Upper lobe of left lung (tissue), 6 donors: Measurements from ENCODE around the gene FER. TPM values are rescaled to one million over a fixed set of nuclear protein-coding genes. Genes with fewer than 3 reads are reported as not detected.
"Not testable (repeated sequence)": the region's sequence is repeated elsewhere in the genome, so short reads cannot be mapped to it uniquely, and the experiment has no call there.

Experiments
- ATAC-seq, 2 donors: fragments of 200-7000 bp; cut with Tn5 transposase; one replicate each; pipeline ENCODE4 v1.9.1; 2022; ENCODE audit warnings: mild to moderate bottlenecking in 2 of 2, moderate library complexity in 2 of 2; ENCODE audit not compliant: low FRiP score in 2 of 2
- DNase-seq, 2 donors: peaks; one replicate each; pipeline ENCODE4 v3.0.0-alpha.2; 2019 to 2020
- H3K27ac ChIP-seq, 4 donors: fragments of 200-600 bp; sonication (generic); one replicate each; pipeline ENCODE4 v1.5.1; 2016 to 2019
- H3K27me3 ChIP-seq, 4 donors: fragments of 200-600 bp; sonication (generic); one replicate each; pipeline ENCODE4 v1.5.1; 2017 to 2019
- H3K36me3 ChIP-seq, 4 donors: fragments of 200-600 bp; sonication (generic); one replicate each; pipeline ENCODE4 v1.5.1; 2016 to 2019
- H3K4me1 ChIP-seq, 4 donors: fragments of 200-600 bp; sonication (generic); one replicate each; pipeline ENCODE4 v1.5.1; 2018 to 2019
- H3K4me3 ChIP-seq, 4 donors: fragments of 200-600 bp; sonication (generic); one replicate each; pipeline ENCODE4 v1.5.1; 2017 to 2019; ENCODE audit warnings: mild to moderate bottlenecking in 2 of 4, moderate library complexity in 1 of 4
- H3K9me3 ChIP-seq, 4 donors: fragments of 200-600 bp; sonication (generic); one replicate each; pipeline ENCODE4 v1.5.1; 2018 to 2019
- CTCF ChIP-seq, 6 experiments: fragments of 450-650 bp in 4 of 6; fragments of 200-600 bp in 2 of 6; sonication (generic) in 2 of 6; IDR thresholded peaks; one replicate each; pipeline ENCODE4 v1.5.1; 2016 to 2019; ENCODE audit warnings: antibody characterized with exemption in 6 of 6
- EP300 ChIP-seq, 4 donors: sonication (generic); formaldehyde crosslinking; IDR thresholded peaks; one replicate each; pipeline ENCODE4 v1.5.1; 2017; ENCODE audit warnings: antibody characterized with exemption in 4 of 4, control low read depth in 2 of 4
- POLR2A ChIP-seq, 4 donors: fragments of 450-650 bp; IDR thresholded peaks; one replicate each; pipeline ENCODE4 v1.5.1; 2016 to 2017; ENCODE audit warnings: antibody characterized with exemption in 4 of 4, mild to moderate bottlenecking in 2 of 4
- POLR2AphosphoS5 ChIP-seq, 2 donors: sonication (generic); formaldehyde crosslinking; IDR thresholded peaks; one replicate each; pipeline ENCODE4 v1.5.1; 2017; ENCODE audit warnings: antibody characterized with exemption in 2 of 2
- WGBS, 2 donors: methylation state at CpG; one replicate each; pipeline ENCODE4 v1.1.5; 2017 to 2018; 5-methylcytosine and 5-hydroxymethylcytosine counted together
- total RNA-seq, 6 donors: library from RNA; depleted of rRNA in 4 of 6; stranded (reverse); fragments of >200 nt in 4 of 6; gene quantifications; one replicate each; pipeline versions ENCODE4 v1.1.0 to v1.2.1, GENCODE V29; 2016 to 2021
- donor health status: DM: no; HTN: no; CAD: no; lungs with moderate emphysema.
- donor health status: DM: no; HTN: yes; CAD: no; lungs with severe emphysema.

The FER gene
- total RNA-seq, 6 donors from 2014 or later = 17.6 to 55.5 (median 27.9) TPM

DNA sequence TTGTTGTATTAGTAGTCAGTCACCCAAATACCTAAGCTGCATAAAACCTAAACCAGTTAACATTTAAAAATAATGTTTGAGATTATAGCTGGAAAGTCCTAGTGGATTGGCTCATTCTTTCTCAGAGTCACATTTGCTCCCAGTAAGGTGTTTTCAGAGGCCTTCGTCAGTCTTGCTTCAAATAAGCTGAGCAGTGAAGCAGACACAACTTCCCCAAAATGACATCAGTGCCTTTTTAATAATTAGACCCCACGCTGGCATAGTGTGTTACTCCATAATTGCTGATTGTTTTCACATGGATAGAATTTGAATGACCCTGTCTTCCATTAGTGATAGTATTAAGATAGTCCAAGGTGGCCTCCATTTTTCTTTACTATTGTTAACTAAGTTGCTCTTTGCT is 416.3 kb downstream of the FER start:
- ATAC-seq = no peak
- no peaks in the 10 kb centered on the region for H3K4me1 ChIP-seq
- no peak for TF ChIP-seq POLR2A (IDR thresholded peaks at IDR 0.05)
- no peak for TF ChIP-seq EP300 (IDR thresholded peaks at IDR 0.05)
- TF ChIP-seq POLR2AphosphoS5 (IDR thresholded peaks at IDR 0.05) = no peak
- no peak for TF ChIP-seq CTCF (IDR thresholded peaks at IDR 0.05)
- H3K27ac ChIP-seq = no peak overlapping the region
- H3K4me3 ChIP-seq = no peak overlapping the region
- no peaks in the 10 kb centered on the region for H3K36me3 ChIP-seq
- H3K9me3 ChIP-seq = no peaks in the 10 kb centered on the region
- 95 to 100% methylated on average over 2 of the region's 2 CpGs for WGBS, 2 donors
- H3K27me3 ChIP-seq = no peaks in the 10 kb centered on the region
- DNase-seq = no peak

- H3K27ac ChIP-seq = no peak overlapping the region
- no peaks in the 10 kb centered on the region for H3K4me1 ChIP-seq
- TF ChIP-seq CTCF (IDR thresholded peaks at IDR 0.05) = no peak
- TF ChIP-seq EP300 (IDR thresholded peaks at IDR 0.05) = no peak
- H3K9me3 ChIP-seq = no peaks in the 10 kb centered on the region
- H3K27me3 ChIP-seq = no peaks in the 10 kb centered on the region
- H3K36me3 ChIP-seq = no peaks in the 10 kb centered on the region
- H3K4me3 ChIP-seq = no peak overlapping the region
- ATAC-seq (no peak), DNase-seq (no peak)
Observed at GRCh38 chr5:109167586-109167985, 419.9 kb downstream of the FER start.

- ATAC-seq (no peak), DNase-seq (no peak)
- no peak overlapping the region for H3K4me3 ChIP-seq
- no peaks in the 10 kb centered on the region for H3K36me3 ChIP-seq
- H3K4me1 ChIP-seq = no peaks in the 10 kb centered on the region
- no peak overlapping the region for H3K27ac ChIP-seq
- no peak for TF ChIP-seq EP300 (IDR thresholded peaks at IDR 0.05)
- no peak for TF ChIP-seq POLR2AphosphoS5 (IDR thresholded peaks at IDR 0.05)
- TF ChIP-seq POLR2A (IDR thresholded peaks at IDR 0.05) = no peak
- TF ChIP-seq CTCF (IDR thresholded peaks at IDR 0.05) = no peak
- WGBS, 2 donors = 90 to 91% methylated on average over 3 of the region's 3 CpGs
- H3K9me3 ChIP-seq = no peaks in the 10 kb centered on the region
- no peaks in the 10 kb centered on the region for H3K27me3 ChIP-seq
Observed at GRCh38 chr5:109168151-109168550, 420.5 kb downstream of the FER start.

GRCh38 chr5:109170629-109171350 is 423.1 kb downstream of the FER start:
- DNase-seq = no peak
- ATAC-seq = no peak
- H3K27ac ChIP-seq = no peak overlapping the region
- no peaks in the 10 kb centered on the region for H3K36me3 ChIP-seq
- no peaks in the 10 kb centered on the region for H3K27me3 ChIP-seq
- TF ChIP-seq EP300 (IDR thresholded peaks at IDR 0.05) (no peak), CTCF (IDR thresholded peaks at IDR 0.05) (no peak), POLR2A (IDR thresholded peaks at IDR 0.05) (no peak), POLR2AphosphoS5 (IDR thresholded peaks at IDR 0.05) (no peak)
- no peaks in the 10 kb centered on the region for H3K4me1 ChIP-seq
- 88 to 92% methylated on average over 3 of the region's 3 CpGs for WGBS, 2 donors
- H3K4me3 ChIP-seq = no peak overlapping the region
- H3K9me3 ChIP-seq = no peaks in the 10 kb centered on the region

- H3K4me3 ChIP-seq, H3K36me3 ChIP-seq, H3K4me1 ChIP-seq, DNase-seq, H3K27ac ChIP-seq, ATAC-seq, H3K9me3 ChIP-seq, H3K27me3 ChIP-seq: not testable (repeated sequence)
- WGBS, 2 donors = 91 to 94% methylated on average over 3 of the region's 3 CpGs
Observed at GRCh38 chr5:109171437-109172073, 423.9 kb downstream of the FER start.
